HT1080 (cell line): ENCODE data around the gene ZNF346. TPM values are rescaled to one million over a fixed set of nuclear protein-coding genes. Genes with fewer than 3 reads are reported as not detected.

ENCODE experiments used
- DNase-seq: peaks from one replicate; pipeline ENCODE4 v3.0.0-alpha.2; 2015; ENCODE audit warnings: low read depth
- total RNA-seq: library from RNA; depleted of rRNA; stranded (reverse); fragments of >200 nt; shearing (Covaris generic); gene quantifications from 2 replicates; pipeline ENCODE4 v1.2.3, GENCODE V29; 2014

The ZNF346 gene
- total RNA-seq, 1 experiment from 2014 or later: 17.7 TPM

- DNase-seq: no peak
These were observed 43.7 kb downstream of the ZNF346 start for GRCh38 chr5:177066224-177066623.

GRCh38 chr5:177067503-177067902 lies 45.0 kb downstream of the ZNF346 start:
- DNase-seq: no peak

GRCh38 chr5:177070536-177071191 lies 48.2 kb downstream of the ZNF346 start:
- DNase-seq: no peak

- peak; percentile 77 for DNase-seq
These were observed 49.3 kb downstream of the ZNF346 start for GRCh38 chr5:177071666-177072385.

GRCh38 chr5:177077335-177077734 lies 54.8 kb downstream of the ZNF346 start:
- DNase-seq: no peak

GRCh38 chr5:177079606-177080005 lies 57.1 kb downstream of the ZNF346 start:
- DNase-seq: no peak

GRCh38 chr5:177080265-177080664 lies 57.8 kb downstream of the ZNF346 start:
- no peak for DNase-seq

GRCh38 chr5:177081859-177082258 lies 59.4 kb downstream of the ZNF346 start:
- no peak for DNase-seq

GRCh38 chr5:177083357-177083756 lies 60.9 kb downstream of the ZNF346 start:
- no peak for DNase-seq

GRCh38 chr5:177084175-177084574 lies 61.7 kb downstream of the ZNF346 start:
- no peak for DNase-seq

GRCh38 chr5:177085985-177086653 lies 63.6 kb downstream of the ZNF346 start:
- no peak for DNase-seq

GRCh38 chr5:177086654-177087397 lies 64.3 kb downstream of the ZNF346 start, which contains the start of gene FGFR4:
Gene FGFR4, plus strand, starts transcription at chr5:177086915. Its CDS starts 2,688 bp downstream, at chr5:177089603.
- DNase-seq: no peak

GRCh38 chr5:177087398-177088005 lies 65.0 kb downstream of the ZNF346 start:
- DNase-seq: no peak

- no peak for DNase-seq
These were observed 66.6 kb downstream of the ZNF346 start for GRCh38 chr5:177089127-177089526.

GRCh38 chr5:177089825-177090641 lies 67.5 kb downstream of the ZNF346 start:
- DNase-seq: no peak

- no peak for DNase-seq
These were observed 68.3 kb downstream of the ZNF346 start for GRCh38 chr5:177090813-177091212.

GRCh38 chr5:177091232-177091631 lies 68.7 kb downstream of the ZNF346 start:
- DNase-seq: no peak

- DNase-seq: no peak
These were observed 69.9 kb downstream of the ZNF346 start for GRCh38 chr5:177092178-177093081.

- DNase-seq: no peak
These were observed 70.7 kb downstream of the ZNF346 start for GRCh38 chr5:177093082-177093712.
